GM18867 (cell line): ENCODE measurements around the gene MAMDC4.
"Not testable (repeated sequence)": the region's sequence is repeated elsewhere in the genome, so short reads cannot be mapped to it uniquely, and the experiment has no call there.

Source experiments
- ATAC-seq: cut with Tn5 transposase; IDR thresholded peaks from one replicate; pipeline ENCODE4 v1.9.1; 2021; ENCODE audit warnings: mild to moderate bottlenecking, moderate library complexity; ENCODE audit not compliant: unreplicated experiment

The MAMDC4 gene

GRCh38 chr9:136851941-136852663 lies at the start of gene MAMDC4:
MAMDC4 (plus strand) TSS chr9:136852346; CDS start chr9:136852417, 71 bp downstream.
- no peak for ATAC-seq

DNA sequence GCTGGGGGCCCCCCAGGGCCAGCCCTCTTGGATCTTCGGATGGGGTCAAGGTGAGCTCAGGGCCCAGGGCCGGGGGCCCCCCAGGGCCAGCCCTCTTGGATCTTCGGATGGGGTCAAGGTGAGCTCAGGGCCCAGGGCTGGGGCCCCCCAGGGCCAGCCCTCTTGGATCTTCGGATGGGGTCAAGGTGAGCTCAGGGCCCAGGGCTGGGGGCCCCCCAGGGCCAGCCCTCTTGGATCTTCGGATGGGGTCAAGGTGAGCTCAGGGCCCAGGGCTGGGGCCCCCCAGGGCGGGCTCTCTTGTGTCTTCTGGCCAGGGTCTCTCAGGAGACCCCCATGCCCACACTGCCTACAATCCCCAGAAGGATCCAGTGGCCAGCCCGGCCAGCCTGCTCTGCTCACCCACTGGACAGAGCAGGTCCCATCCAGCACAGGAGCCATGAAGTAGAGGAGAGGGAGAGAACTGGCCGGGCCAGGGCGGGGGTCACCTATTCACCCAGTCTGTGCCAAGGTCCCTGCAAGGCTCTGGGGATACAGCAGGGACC lies 49.1 kb upstream of the MAMDC4 start:
- not testable (repeated sequence) for ATAC-seq

DNA sequence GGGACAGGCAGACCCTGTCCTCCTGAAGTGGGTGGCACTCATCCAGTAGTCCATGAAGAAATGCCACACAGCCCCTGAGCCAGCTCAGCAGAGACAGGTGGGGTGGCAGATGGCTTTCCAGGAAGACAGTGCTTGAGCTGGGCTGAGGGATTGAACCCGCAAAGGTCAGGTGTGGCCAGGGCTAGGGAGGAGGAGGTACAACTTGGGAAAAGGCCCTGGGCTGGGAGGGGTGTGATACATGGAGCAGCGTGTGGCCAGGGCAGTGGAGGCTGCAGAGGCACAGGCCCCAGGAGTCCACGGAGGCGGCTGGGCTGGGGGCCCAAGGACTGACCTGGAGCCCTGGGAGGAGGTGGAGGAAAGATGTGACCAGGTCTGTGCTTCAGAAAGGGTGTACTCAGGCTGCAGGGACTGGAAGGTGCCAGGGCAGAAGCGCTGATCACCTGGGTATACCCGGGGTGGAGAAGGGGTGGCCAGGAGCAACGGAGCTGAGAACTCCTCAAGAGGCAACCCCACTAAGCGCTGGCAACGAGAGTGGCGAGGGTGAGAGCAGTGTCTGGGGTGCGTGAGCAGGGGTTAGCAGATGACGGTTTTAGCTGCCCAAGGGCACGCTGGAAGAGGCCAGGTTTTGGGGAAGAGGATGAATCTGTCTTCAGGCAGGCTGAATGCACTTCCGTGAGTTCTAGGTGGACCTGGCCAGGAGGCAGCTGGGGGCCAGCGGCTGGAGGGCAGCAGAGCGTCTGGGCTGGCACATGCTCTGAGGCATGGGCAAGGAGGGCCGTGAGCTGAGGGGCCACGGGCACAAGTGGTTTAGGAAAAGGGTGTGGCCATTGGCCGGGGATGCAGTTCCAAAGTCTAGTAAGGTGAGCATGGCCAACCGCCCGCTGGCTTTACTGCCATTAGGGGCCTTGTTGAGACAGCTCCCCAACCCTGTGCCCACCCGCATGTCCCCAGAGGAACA lies 48.3 kb upstream of the MAMDC4 start:
- no peak for ATAC-seq

DNA sequence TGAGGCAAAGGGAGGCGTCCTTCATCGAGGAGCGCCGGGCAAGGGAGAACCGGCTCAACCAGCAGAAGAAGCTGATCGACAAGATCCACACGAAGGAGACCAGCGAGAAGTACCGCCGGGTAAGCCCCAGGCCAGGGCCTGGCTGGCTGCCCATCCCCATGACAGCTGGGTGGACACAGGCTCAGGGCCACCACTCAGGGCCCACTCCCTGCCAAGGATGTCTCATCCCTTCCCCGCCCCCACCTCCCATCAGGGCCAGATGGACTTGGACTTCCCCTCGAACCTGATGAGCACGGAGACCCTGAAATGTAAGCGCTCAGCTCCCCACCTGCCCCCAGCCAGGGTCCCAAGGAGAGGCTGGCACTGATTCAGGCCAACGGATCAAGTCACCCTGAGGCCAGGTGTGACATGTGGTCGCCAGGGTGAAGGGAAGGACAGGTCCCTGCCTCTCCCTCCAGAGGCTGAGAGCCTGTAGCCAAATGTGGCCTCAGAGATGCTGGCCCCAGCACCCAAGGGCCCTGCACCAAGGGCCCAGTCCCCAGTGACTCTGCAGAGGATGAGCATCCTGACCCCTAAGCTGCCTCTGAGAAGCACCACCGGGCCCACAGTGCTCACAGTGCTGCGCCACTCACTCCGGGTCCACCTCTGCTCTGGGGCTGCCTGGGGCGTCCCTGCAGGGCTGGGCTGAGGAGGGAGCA lies 47.5 kb upstream of the MAMDC4 start:
- ATAC-seq = no peak

DNA sequence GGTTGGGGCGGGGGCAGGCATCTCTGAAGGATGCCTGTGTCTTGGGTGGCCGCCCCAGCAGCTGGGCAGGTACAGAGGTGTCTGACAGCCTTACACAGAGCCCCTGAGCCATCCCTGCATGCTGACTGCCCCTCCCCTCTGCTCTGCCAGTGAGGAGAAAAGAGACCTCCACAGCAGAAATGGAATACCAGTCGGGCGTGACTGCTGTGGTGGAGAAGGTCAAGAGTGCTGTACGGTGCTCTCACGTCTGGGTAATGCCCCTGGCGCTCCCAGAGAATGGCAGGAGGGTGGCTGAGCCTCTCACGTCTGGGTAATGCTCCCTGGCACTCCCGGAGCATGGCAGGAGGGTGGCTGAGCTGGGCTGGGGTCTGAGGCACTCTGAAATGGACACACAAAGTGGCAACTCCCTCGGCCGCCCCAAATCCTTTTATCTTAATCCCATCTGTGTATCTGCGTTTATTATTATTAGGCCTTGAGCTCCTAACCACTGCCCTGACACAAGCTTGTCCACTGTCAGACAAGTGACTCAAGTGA lies 46.9 kb upstream of the MAMDC4 start:
- ATAC-seq = no peak

GRCh38 chr9:136806067-136806466 lies 46.1 kb upstream of the MAMDC4 start:
- ATAC-seq = no peak

GRCh38 chr9:136806631-136807201 lies 45.4 kb upstream of the MAMDC4 start:
- ATAC-seq = no peak

- ATAC-seq = peak; percentile 77
Observed at GRCh38 chr9:136807281-136808074, 44.7 kb upstream of the MAMDC4 start, which contains the start of gene RABL6. RABL6 (plus strand) TSS chr9:136807948; CDS start chr9:136808197, 249 bp downstream.

DNA sequence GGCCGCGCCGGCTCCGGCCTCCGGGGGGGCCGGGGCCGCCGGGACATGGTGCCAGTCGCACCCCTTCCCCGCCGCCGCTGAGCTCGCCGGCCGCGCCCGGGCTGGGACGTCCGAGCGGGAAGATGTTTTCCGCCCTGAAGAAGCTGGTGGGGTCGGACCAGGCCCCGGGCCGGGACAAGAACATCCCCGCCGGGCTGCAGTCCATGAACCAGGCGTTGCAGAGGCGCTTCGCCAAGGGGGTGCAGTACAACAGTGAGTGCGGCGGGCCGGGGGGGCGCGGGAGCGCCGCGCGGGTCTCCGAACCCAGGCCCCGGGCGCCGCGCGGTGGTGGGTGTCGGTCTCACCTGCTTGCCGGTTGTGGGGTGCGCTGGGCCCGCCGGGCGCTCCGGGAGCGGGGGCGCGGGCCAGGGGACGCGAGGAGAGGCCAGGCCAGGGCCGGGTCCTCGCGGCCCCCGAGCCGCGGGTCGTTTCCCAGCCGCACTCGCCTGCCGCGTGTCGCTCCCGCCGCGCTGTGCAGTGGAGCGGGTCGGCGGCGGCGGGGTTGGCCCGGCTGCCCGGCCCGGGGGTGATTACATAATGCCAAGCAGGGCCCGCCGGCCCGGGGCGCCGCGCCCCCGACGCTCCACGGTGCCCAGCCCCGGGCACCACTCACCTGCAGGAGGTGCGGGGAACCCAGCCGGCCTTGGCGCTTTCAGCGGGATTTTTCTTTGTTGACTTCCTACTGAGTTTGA lies 43.9 kb upstream of the MAMDC4 start:
- ATAC-seq = peak; percentile 34

DNA sequence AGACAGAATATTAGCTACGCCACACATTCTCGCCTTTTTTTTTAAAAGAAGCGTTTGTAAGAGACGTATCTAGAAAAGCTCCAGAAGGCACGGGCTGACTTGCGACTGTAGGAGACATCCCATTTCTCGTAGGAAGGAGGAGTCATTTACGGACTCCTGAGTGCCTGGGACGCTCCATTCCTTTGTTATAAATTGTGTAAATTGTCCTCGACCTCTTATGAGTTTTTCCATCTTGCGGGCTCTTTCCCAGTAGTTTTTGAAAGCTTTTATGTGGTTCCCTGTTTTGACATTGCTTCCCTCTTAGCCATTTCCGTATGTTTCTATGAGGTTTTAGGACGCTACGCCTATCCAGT lies 43.4 kb upstream of the MAMDC4 start:
- no peak for ATAC-seq

GRCh38 chr9:136814725-136815421 lies 37.3 kb upstream of the MAMDC4 start:
- no peak for ATAC-seq

- ATAC-seq = no peak
Observed at GRCh38 chr9:136815422-136815782, 36.7 kb upstream of the MAMDC4 start.

- ATAC-seq = no peak
Observed at GRCh38 chr9:136820971-136821825, 30.9 kb upstream of the MAMDC4 start.

GRCh38 chr9:136821826-136822544 lies 30.2 kb upstream of the MAMDC4 start:
- no peak for ATAC-seq

DNA sequence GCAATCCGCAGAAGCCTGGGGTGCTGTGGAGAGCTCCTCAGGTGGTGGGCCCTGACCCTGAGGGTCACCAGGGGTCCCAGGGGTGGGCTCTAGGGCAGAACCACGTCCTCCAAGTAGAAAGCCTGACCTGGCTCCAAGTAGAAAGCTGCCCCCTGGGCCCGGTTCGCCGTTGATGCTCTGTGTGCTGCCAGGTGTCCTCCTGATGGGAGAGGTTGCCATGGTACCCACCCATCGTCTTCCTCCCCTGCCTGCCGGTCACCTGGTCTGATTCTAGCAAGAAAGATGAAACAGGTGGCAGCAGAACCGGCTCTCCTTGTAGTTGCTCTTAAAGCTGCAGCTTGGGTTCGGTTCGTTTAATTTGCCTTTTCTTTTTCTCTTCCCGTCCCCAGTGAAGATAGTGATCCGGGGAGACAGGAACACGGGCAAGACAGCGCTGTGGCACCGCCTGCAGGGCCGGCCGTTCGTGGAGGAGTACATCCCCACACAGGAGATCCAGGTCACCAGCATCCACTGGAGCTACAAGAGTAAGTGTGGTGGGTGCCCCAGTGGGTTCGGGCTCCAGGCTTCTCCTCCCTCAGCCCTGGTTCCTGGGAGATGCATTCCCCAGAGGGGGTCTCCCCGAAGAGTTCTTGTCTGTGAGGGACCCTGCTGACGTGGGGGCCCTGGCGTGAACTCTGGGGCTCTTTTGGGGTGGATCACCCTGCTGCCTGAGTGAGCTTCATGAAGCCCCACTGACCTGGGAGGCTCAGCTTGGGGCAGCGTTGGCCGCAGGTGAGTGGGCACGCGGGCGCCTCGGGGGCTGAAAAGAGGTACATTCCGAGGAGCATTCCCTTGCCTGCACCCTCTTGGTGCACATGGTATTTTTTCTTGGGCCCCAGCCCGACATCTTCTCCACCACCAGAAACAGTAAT lies 28.8 kb upstream of the MAMDC4 start:
- ATAC-seq = no peak
